ENCODE measurements around the gene FBXL2. TPM values are rescaled to one million over a fixed set of nuclear protein-coding genes. Genes with fewer than 3 reads are reported as not detected.

FBXL2 gene
- total RNA-seq, 1 experiment from 2014 or later: 7.2 TPM

DNA sequence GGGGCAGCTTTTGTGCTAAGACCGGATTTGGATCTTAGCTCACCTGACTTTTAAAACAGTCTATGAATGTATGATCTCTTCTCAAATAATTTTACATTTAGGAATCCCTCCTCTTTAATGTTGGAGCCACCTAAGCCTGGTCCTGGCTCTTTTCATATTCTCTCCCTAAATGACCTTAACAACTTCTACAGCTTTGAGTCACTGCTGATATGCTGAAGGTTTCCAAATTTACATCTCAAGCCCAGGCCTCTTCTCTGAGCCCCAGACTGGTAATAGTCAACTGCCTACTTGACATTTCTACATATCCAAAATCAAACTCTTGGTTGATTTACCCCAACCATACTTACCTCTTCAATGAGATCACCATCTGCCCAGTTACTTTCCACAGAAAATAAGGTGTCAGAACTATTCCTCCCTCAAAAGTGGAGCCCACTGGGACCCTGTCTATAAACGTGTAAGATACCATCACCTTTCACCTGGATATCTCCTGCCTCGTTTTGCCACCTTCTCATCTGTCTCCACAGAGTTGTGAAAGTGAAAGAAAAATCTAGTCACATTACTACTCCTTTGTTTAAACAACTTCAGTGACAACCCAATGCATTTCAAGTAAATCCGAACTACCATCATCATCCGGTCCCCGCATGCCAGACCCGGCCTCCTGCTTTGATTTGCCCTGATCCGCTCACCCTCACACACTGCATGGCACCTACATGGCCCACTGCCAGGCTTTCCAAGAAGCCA lies 114.2 kb downstream of the FBXL2 start:
- Histone ChIP-seq H3F3A (ENCODE audit: low read length, unreplicated experiment) (peaks cover 14% of the 10 kb centered on the region), H4K20me1 (ENCODE audit: low read length) (no peaks in the 10 kb centered on the region), H3K27me3 (ENCODE audit: low read length) (no peaks in the 10 kb centered on the region), H3K36me3 (ENCODE audit: low read depth, low read length) (peaks cover 63% of the 10 kb centered on the region), H3K9me3 (ENCODE audit: low read length) (no peaks in the 10 kb centered on the region), H2AFZ (ENCODE audit: low read length) (no peak overlapping the region), H3K27ac (ENCODE audit: low read length) (no peak overlapping the region), H3K79me2 (ENCODE audit: low read length) (peaks cover 13% of the 10 kb centered on the region; the same call in 1 of the 2 replicates), H3K4me3 (ENCODE audit: low read length) (no peak overlapping the region), H3K9ac (ENCODE audit: low read length) (no peak overlapping the region), H3K4me2 (ENCODE audit: low read length) (no peak overlapping the region), H3K9me2 (replicated peaks; ENCODE audit: low read length) (no peaks in the 10 kb centered on the region), H3K4me1 (ENCODE audit: insufficient read depth, low read length) (peaks cover 29% of the 10 kb centered on the region)
- BruUV-seq (replicated peaks): no TSS peak
- ChIA-PET CTCF (no interaction called here), POLR2A (ENCODE audit: unreplicated experiment) (no interaction called here)
- DNase-seq (no peak), ATAC-seq (no peak)
- TF ChIP-seq EZH2phosphoT487 (IDR thresholded peaks at IDR 0.05; ENCODE audit: borderline replicate concordance, low read length) (no peak), EZH2 (IDR thresholded peaks at IDR 0.05; ENCODE audit: low read length, unreplicated experiment) (no peak)
- TF ChIP-seq, protein P1, sequence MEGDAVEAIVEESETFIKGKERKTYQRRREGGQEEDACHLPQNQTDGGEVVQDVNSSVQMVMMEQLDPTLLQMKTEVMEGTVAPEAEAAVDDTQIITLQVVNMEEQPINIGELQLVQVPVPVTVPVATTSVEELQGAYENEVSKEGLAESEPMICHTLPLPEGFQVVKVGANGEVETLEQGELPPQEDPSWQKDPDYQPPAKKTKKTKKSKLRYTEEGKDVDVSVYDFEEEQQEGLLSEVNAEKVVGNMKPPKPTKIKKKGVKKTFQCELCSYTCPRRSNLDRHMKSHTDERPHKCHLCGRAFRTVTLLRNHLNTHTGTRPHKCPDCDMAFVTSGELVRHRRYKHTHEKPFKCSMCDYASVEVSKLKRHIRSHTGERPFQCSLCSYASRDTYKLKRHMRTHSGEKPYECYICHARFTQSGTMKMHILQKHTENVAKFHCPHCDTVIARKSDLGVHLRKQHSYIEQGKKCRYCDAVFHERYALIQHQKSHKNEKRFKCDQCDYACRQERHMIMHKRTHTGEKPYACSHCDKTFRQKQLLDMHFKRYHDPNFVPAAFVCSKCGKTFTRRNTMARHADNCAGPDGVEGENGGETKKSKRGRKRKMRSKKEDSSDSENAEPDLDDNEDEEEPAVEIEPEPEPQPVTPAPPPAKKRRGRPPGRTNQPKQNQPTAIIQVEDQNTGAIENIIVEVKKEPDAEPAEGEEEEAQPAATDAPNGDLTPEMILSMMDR (conservative IDR thresholded peaks at IDR 0.05; ENCODE audit: low read depth, low read length): no peak
- intact Hi-C loops (cut with micrococcal nuclease): loop anchor here (5.0 kb wide), 1 partner anchor 326 kb away; the partner anchor contains the start of gene CLASP2

DNA sequence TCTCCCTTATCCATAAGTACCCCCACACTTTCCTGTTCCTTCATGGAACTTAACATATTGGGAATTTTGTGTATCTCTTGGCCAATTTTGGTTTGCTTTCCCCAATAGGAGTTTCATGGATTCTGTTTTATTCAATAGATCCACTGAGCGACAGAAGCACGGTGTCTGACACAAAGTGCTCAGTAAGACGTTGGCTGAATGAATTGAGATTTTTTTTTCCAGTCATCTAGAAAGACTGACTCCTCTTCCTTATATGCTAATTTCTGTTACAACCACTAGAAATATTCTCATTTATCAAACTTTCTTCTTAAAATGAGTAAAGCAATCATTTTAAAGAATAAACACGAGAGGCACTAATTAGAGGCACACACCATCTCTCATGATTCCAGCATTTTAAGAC lies 114.9 kb downstream of the FBXL2 start:
- Histone ChIP-seq H3K4me3 (ENCODE audit: low read length) (no peak overlapping the region), H3K4me2 (ENCODE audit: low read length) (peak overlapping the region; percentile 44), H3F3A (ENCODE audit: low read length, unreplicated experiment) (peaks cover 14% of the 10 kb centered on the region), H3K9ac (ENCODE audit: low read length) (peak overlapping the region; percentile 39), H3K4me1 (ENCODE audit: insufficient read depth, low read length) (peaks cover 29% of the 10 kb centered on the region), H3K27ac (ENCODE audit: low read length) (peak overlapping the region; percentile 81), H3K27me3 (ENCODE audit: low read length) (no peaks in the 10 kb centered on the region), H3K9me2 (replicated peaks; ENCODE audit: low read length) (no peaks in the 10 kb centered on the region), H3K79me2 (ENCODE audit: low read length) (peaks cover 13% of the 10 kb centered on the region; the same call in 1 of the 2 replicates), H4K20me1 (ENCODE audit: low read length) (no peaks in the 10 kb centered on the region), H3K9me3 (ENCODE audit: low read length) (no peaks in the 10 kb centered on the region), H3K36me3 (ENCODE audit: low read depth, low read length) (peaks cover 64% of the 10 kb centered on the region), H2AFZ (ENCODE audit: low read length) (no peak overlapping the region)
- intact Hi-C loops (cut with micrococcal nuclease): loop anchor here (5.0 kb wide), 1 partner anchor 325 kb away; the partner anchor contains the start of gene CLASP2
- BruUV-seq (replicated peaks): no TSS peak
- POLR2A ChIA-PET (ENCODE audit: unreplicated experiment): no interaction called here
- TF ChIP-seq EZH2phosphoT487 (IDR thresholded peaks at IDR 0.05; ENCODE audit: borderline replicate concordance, low read length) (no peak), EZH2 (IDR thresholded peaks at IDR 0.05; ENCODE audit: low read length, unreplicated experiment) (no peak)
- TF ChIP-seq, protein P1 (conservative IDR thresholded peaks at IDR 0.05; ENCODE audit: low read depth, low read length): no peak
- no peak for DNase-seq
- ATAC-seq: no peak
- CTCF ChIA-PET: no interaction called here

DNA sequence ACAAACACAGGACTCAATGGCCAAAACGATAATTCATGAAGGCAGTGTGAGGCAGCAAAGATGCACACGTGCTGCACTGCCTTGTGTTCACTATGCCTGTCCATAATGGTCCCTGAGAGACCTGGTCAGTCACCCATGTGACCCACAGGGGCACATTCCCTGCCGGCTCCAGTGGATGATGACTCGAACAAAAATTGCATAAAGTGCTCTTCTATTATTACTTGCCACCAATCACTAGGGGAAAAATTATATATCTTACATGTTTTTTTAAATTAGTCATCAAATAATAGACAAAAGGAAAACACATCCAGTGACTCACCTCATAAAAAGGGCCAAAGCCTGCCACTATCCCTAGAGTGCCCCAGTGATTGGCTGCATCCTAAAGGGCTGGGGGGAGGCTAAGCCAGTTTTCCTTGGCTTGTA lies 115.5 kb downstream of the FBXL2 start:
- H3K9me3 ChIP-seq (ENCODE audit: low read length): no peaks in the 10 kb centered on the region
- no peaks in the 10 kb centered on the region for H4K20me1 ChIP-seq (ENCODE audit: low read length)
- peaks cover 66% of the 10 kb centered on the region for H3K36me3 ChIP-seq (ENCODE audit: low read depth, low read length)
- H3K4me3 ChIP-seq (ENCODE audit: low read length): no peak overlapping the region
- peak; percentile 98 for ATAC-seq
- TF ChIP-seq EZH2phosphoT487 (IDR thresholded peaks at IDR 0.05; ENCODE audit: borderline replicate concordance, low read length) (no peak), EZH2 (IDR thresholded peaks at IDR 0.05; ENCODE audit: low read length, unreplicated experiment) (no peak)
- TF ChIP-seq, protein P1 (conservative IDR thresholded peaks at IDR 0.05; ENCODE audit: low read depth, low read length): no peak
- no TSS peak for BruUV-seq (replicated peaks)
- H3K4me1 ChIP-seq (ENCODE audit: insufficient read depth, low read length): peaks cover 29% of the 10 kb centered on the region
- peak; percentile 97 for DNase-seq
- H3K27ac ChIP-seq (ENCODE audit: low read length): peak overlapping the region; percentile 81
- H2AFZ ChIP-seq (ENCODE audit: low read length): no peak overlapping the region
- H3K9me2 ChIP-seq (replicated peaks; ENCODE audit: low read length): no peaks in the 10 kb centered on the region
- intact Hi-C loops (cut with micrococcal nuclease): loop anchor here (1.0 to 5.0 kb wide), 2 partner anchors 48 to 325 kb away; partner anchors contain the start of genes CLASP2 and UBP1
- H3F3A ChIP-seq (ENCODE audit: low read length, unreplicated experiment): peaks cover 14% of the 10 kb centered on the region
- H3K9ac ChIP-seq (ENCODE audit: low read length): peak overlapping the region; percentile 39
- H3K4me2 ChIP-seq (ENCODE audit: low read length): peak overlapping the region; percentile 72
- H3K79me2 ChIP-seq (ENCODE audit: low read length): peaks cover 13% of the 10 kb centered on the region; the same call in 1 of the 2 replicates
- ChIA-PET CTCF (no interaction called here), POLR2A (ENCODE audit: unreplicated experiment) (no interaction called here)
- H3K27me3 ChIP-seq (ENCODE audit: low read length): no peaks in the 10 kb centered on the region
